ENCODE results near the gene MYT1.

MYT1 gene

DNA sequence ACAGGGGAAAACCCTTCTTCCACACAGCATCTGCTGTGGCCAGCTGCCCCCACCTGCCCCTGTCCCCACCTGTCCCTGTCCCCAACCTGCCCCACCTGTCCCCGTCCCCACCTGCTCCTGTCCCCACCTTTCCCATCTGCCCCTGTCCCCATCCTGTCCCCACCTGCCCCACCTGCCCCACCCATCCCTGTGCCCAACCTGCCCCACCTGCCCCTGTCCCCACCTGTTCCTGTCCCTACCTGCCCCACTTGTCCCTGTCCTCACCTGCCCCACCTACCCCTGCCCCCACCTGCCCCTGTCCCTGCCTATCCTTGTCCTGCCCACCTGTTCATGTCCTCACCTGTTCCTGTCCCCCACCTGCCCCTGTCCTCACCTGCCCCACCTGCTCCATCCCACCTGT is 6.4 kb upstream of the MYT1 start:
- TF ChIP-seq, protein P1, sequence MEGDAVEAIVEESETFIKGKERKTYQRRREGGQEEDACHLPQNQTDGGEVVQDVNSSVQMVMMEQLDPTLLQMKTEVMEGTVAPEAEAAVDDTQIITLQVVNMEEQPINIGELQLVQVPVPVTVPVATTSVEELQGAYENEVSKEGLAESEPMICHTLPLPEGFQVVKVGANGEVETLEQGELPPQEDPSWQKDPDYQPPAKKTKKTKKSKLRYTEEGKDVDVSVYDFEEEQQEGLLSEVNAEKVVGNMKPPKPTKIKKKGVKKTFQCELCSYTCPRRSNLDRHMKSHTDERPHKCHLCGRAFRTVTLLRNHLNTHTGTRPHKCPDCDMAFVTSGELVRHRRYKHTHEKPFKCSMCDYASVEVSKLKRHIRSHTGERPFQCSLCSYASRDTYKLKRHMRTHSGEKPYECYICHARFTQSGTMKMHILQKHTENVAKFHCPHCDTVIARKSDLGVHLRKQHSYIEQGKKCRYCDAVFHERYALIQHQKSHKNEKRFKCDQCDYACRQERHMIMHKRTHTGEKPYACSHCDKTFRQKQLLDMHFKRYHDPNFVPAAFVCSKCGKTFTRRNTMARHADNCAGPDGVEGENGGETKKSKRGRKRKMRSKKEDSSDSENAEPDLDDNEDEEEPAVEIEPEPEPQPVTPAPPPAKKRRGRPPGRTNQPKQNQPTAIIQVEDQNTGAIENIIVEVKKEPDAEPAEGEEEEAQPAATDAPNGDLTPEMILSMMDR (IDR thresholded peaks at IDR 0.05) = no peak
- TF ChIP-seq ZFX (IDR thresholded peaks at IDR 0.05; ENCODE audit: borderline replicate concordance) = no peak
- no peak overlapping the region for H3K27ac ChIP-seq

DNA sequence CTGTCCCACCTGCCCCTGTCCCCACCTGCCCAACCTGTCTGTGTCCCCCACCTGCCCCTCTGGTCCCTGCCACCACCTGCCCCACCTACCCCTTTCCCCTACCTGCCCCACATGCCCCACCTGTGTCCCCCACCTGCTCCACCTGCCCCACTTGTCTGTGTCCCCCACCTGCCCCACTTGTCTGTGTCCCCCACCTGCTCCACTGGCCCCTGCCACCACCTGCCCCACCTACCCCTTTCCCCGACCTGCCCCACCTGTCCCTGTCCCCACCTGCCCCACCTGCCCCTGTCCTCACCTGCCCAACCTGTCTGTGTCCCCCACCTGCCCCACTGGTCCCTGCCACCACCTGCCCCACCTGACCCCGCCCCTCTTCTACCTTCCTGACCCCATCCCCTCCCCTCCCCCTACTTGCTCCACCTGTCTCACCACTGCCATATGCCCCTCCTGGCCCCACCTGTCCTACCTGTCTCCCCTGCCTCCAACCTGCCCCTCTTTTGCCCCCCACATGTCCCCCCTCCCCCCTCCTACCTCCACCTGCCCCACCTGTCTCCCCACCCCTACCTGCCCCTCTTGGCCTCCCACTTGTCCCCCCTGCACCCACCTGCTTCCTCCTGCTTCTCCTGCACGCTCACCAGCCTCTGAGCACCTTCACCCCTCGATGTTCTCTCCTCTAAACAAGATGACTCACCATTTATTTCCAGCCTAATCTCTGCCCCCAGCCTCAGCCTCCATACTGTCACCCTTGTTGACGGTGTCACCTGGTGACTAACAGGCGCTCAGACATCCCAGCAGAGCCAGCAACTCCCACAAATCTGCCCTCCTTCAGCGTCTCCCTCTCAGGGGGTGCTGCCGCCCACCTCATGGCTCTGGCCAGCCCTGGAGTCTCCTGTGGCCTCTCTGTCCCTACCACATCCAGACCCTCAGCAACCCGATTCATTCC is 5.6 kb upstream of the MYT1 start:
- TF ChIP-seq, protein P1 (IDR thresholded peaks at IDR 0.05) = no peak
- TF ChIP-seq ZFX (IDR thresholded peaks at IDR 0.05; ENCODE audit: borderline replicate concordance) = no peak
- no peak overlapping the region for H3K27ac ChIP-seq

DNA sequence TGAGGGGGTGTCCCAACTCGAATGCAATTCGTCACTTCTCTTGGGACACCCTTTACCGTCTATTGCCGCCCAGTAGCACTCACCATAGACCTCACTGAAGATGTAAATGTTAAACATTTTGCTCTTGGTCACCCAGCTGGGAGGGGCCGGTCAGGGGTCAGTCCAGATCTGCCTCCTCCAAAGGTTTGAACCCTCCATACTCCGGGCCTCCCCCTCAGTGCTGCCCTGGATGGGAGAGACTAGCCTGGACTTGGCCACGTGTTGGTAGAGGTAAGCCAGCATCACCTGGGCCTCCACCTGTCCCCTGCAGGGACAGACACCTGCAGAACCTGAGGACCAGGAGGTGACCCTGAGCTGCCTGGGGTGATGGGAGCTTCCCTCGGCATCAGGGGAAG is 5.0 kb upstream of the MYT1 start:
- H3K27ac ChIP-seq = no peak overlapping the region
- no peak for TF ChIP-seq ZFX (IDR thresholded peaks at IDR 0.05; ENCODE audit: borderline replicate concordance)
- TF ChIP-seq, protein P1 (IDR thresholded peaks at IDR 0.05) = no peak

DNA sequence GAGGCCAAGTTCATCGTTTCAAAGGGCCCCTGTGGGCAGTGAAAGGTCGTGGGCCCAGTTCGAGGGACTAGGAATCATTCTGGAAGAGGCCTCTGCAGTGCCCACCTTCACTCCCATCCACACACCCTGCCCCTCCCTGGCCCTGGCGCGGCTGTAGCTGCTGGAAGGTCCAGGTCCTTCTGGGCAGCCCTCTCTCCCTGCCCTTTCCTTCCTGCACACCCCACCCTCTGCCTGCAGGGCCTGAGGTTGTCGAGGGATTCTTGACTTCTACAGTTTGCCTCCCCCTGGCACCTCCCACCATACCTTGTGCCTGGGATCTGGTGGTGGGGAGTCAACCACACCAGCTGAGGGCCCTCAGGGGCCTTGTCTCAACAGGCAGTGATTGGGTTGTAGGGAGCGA is 4.5 kb upstream of the MYT1 start:
- TF ChIP-seq, protein P1 (IDR thresholded peaks at IDR 0.05) = no peak
- TF ChIP-seq ZFX (IDR thresholded peaks at IDR 0.05; ENCODE audit: borderline replicate concordance) = no peak
- no peak overlapping the region for H3K27ac ChIP-seq

DNA sequence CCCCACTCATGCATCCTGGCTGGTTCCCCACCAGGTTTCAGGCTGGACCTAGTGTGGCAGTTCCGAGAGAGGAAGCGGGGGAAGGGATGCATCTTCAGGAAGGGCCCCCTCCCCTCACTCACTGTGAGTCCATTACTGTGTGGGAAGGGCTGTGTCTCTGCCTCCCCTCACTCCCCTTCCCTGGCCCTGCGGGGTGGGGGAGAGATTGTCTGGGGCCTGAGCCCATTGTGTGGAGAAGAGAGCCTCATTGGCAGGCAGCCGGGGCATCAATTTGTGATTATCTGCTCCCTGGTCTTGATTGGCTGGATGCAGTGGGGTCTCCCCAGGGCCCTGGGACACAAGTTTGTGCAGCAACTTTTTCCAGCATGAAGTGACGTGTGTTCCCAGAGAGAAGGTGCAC is 4.1 kb upstream of the MYT1 start:
- no peak overlapping the region for H3K27ac ChIP-seq
- no peak for TF ChIP-seq ZFX (IDR thresholded peaks at IDR 0.05; ENCODE audit: borderline replicate concordance)
- TF ChIP-seq, protein P1 (IDR thresholded peaks at IDR 0.05) = no peak

DNA sequence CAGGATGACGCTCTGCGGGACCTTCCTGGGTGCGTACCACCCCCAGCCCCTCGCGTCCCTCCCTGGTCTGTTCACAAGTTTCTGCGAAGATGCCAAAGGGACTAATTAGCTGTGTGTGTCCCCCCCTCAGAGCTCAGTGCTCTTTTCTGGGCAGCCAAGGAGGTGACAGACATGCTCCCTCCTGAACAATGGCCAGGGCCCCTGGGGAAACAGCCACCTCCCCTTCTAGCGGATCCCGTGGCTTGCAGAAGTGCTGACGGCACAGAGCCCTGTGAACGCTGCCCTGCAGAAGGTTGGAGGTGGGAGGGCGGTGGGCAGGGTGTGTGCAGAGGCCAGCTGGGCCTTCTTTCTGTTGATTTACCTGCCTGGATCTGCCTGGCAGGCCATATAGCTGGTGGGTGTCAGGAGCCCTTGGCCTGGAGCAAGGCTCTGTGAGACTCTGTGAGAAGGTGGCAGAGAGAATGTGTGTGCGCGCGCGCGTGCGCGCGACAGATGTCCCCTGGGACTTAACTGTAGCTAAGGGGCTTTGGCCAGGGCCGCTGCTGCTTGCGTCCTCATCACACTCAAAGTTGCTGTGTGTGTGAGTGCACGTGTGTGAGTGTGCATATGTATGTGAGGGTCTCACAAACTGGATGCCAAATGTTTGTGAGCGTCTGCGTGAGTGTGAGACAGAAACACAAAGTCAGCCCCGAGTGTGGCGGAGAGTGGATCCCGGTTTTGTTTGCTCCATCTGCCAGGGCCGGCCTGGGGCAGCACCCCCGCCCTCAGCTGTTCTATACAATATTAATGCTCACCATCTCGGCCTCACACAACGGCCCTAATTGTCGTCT is 3.5 kb upstream of the MYT1 start:
- no peak overlapping the region for H3K27ac ChIP-seq
- TF ChIP-seq, protein P1 (IDR thresholded peaks at IDR 0.05) = no peak
- TF ChIP-seq ZFX (IDR thresholded peaks at IDR 0.05; ENCODE audit: borderline replicate concordance) = no peak

Data from 22Rv1 (cell line).